ENCODE results near the gene MMAB. TPM values are rescaled to one million over a fixed set of nuclear protein-coding genes. Genes with fewer than 3 reads are reported as not detected.

Gene MMAB
- total RNA-seq, 1 experiment from 2014 or later, result 24.3 TPM

DNA sequence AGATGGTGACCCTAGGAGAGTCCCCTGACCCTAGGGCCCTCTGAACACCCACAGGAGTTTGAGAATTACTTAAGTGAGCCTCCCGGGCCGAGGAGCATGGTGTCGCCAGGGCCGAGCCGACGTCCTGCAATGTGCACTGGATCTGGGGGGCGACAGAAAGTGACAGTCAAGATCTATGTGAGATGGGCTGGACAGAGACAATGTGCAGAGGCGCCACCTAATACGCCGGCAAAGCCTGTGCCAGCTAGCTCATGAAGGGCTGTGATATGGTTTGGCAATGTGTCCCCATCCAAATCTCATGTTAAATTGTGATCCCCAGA is 11.6 kb downstream of the MMAB start:
- TF ChIP-seq, protein P1, sequence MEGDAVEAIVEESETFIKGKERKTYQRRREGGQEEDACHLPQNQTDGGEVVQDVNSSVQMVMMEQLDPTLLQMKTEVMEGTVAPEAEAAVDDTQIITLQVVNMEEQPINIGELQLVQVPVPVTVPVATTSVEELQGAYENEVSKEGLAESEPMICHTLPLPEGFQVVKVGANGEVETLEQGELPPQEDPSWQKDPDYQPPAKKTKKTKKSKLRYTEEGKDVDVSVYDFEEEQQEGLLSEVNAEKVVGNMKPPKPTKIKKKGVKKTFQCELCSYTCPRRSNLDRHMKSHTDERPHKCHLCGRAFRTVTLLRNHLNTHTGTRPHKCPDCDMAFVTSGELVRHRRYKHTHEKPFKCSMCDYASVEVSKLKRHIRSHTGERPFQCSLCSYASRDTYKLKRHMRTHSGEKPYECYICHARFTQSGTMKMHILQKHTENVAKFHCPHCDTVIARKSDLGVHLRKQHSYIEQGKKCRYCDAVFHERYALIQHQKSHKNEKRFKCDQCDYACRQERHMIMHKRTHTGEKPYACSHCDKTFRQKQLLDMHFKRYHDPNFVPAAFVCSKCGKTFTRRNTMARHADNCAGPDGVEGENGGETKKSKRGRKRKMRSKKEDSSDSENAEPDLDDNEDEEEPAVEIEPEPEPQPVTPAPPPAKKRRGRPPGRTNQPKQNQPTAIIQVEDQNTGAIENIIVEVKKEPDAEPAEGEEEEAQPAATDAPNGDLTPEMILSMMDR (conservative IDR thresholded peaks at IDR 0.05), result no peak
- Histone ChIP-seq H4K20me1 (ENCODE audit: control insufficient read depth, insufficient read depth, insufficient read length) (no peaks in the 10 kb centered on the region), H3K18ac (ENCODE audit: insufficient read length, low read depth, low read length) (no peak overlapping the region), H3K4me2 (ENCODE audit: insufficient read depth, insufficient read length, low read length) (no peak overlapping the region), H2AK5ac (ENCODE audit: insufficient read length, low read length) (no peak overlapping the region), H3T11ph (ENCODE audit: low read length) (no peak overlapping the region), H3K4ac (ENCODE audit: low read depth, low read length) (no peak overlapping the region), H4K5ac (ENCODE audit: insufficient read length, low read depth, low read length) (no peak overlapping the region), H2BK120ac (ENCODE audit: low read depth, low read length, poor library complexity, severe bottlenecking) (no peak overlapping the region), H3K9me3 (ENCODE audit: control insufficient read depth, low read depth, low read length) (no peaks in the 10 kb centered on the region), H3K79me1 (ENCODE audit: insufficient read depth, low read depth, low read length, poor library complexity, severe bottlenecking) (no peaks in the 10 kb centered on the region), H2BK12ac (ENCODE audit: insufficient read length, low read depth, low read length) (no peak overlapping the region), H2BK15ac (ENCODE audit: low read depth, low read length) (no peak overlapping the region), H3K27ac (ENCODE audit: insufficient read length, low read depth, low read length) (no peak overlapping the region), H2AFZ (ENCODE audit: low read length) (no peak overlapping the region), H3K27me3 (ENCODE audit: insufficient read depth, low read length) (no peaks in the 10 kb centered on the region), H3K56ac (ENCODE audit: insufficient read length, low read depth, low read length) (no peak overlapping the region), H3K4me1 (ENCODE audit: insufficient read depth, low read length) (no peaks in the 10 kb centered on the region), H3K14ac (ENCODE audit: insufficient read depth, low read length) (no peak overlapping the region), H3K9ac (ENCODE audit: extremely low read depth, insufficient read length, low read length) (no peak overlapping the region), H2BK5ac (ENCODE audit: insufficient read length, low read length) (no peak overlapping the region), H2BK20ac (ENCODE audit: low read depth, low read length, poor library complexity, severe bottlenecking) (no peak overlapping the region), H4K8ac (replicated peaks; ENCODE audit: insufficient read length, low read depth, low read length) (no peak overlapping the region), H3K23me2 (ENCODE audit: insufficient read length, low read depth, low read length, poor library complexity, severe bottlenecking) (no peaks in the 10 kb centered on the region), H3K23ac (ENCODE audit: insufficient read length, low read depth, low read length) (no peak overlapping the region), H4K91ac (ENCODE audit: insufficient read length, low read depth, low read length) (no peak overlapping the region), H3K79me2 (ENCODE audit: insufficient read depth, low read length) (no peaks in the 10 kb centered on the region)
- no peak for DNase-seq
- H3K9me3 Mint-ChIP-seq, result no peaks in the 10 kb centered on the region; a peak in 2 of 5 replicates
- H3K36me3 Mint-ChIP-seq (ENCODE audit: insufficient read depth in 1 of 3, low read depth in 3 of 3), result peaks cover 14 to 29% (median 16%) of the 10 kb centered on the region in 3 experiments
- WGBS (ENCODE audit: extremely low coverage, insufficient read length, low lambda C conversion rate), result no CpG with 5 or more reads among the region's 10 CpGs
- no peak overlapping the region for H3K4me3 Mint-ChIP-seq
- H3K4me1 Mint-ChIP-seq, result peaks cover 0 to 3% of the 10 kb centered on the region in 2 experiments; a peak in 1 of 4 replicates
- H3K27me3 Mint-ChIP-seq (ENCODE audit: low read depth), result no peaks in the 10 kb centered on the region
- peak overlapping the region in 2 of 3 experiments; percentile 12 to 77; a peak in 3 of 7 replicates for H3K27ac Mint-ChIP-seq
